ENCODE measurements around the gene APC. TPM values are rescaled to one million over a fixed set of nuclear protein-coding genes. Genes with fewer than 3 reads are reported as not detected.

Gene APC
- total and polyA plus RNA-seq, 2 of the 13 experiments (the other 11 are each of a cell fraction or from before 2014, with no cell fraction given) = 6.1 to 19.0 TPM

- TF ChIP-seq ZNF878 (CRISPR knock-in tag; IDR thresholded peaks at IDR 0.05) (0 out of 2 replicates have a peak, but pooled peaks have one; percentile 27), NCOA5 (CRISPR knock-in tag; IDR thresholded peaks at IDR 0.05) (no peak), ZNF747 (CRISPR knock-in tag; IDR thresholded peaks at IDR 0.05; ENCODE audit: borderline replicate concordance) (peak; percentile 64; the same call in 1 of the 2 replicates), JUND (CRISPR knock-in tag; IDR thresholded peaks at IDR 0.05) (no peak), SKIL (CRISPR knock-in tag; IDR thresholded peaks at IDR 0.05; ENCODE audit: borderline replicate concordance) (no peak), MIXL1 (CRISPR knock-in tag; IDR thresholded peaks at IDR 0.05) (0 out of 2 replicates have a peak, but pooled peaks have one; percentile 44), TRIM24 (CRISPR knock-in tag; IDR thresholded peaks at IDR 0.05) (no peak), HIC2 (CRISPR knock-in tag; IDR thresholded peaks at IDR 0.05; ENCODE audit: low read depth) (no peak), BORCS8-MEF2B (CRISPR knock-in tag; IDR thresholded peaks at IDR 0.05) (peak; percentile 11; the same call in 1 of the 2 replicates), AFF4 (CRISPR knock-in tag; IDR thresholded peaks at IDR 0.05) (no peak), SOX6 (IDR thresholded peaks at IDR 0.05) (no peak), SOX6 (CRISPR knock-in tag; IDR thresholded peaks at IDR 0.05) (0 out of 2 replicates have a peak, but pooled peaks have one; percentile 35), ZSCAN20 (CRISPR knock-in tag; IDR thresholded peaks at IDR 0.05; ENCODE audit: borderline replicate concordance) (peak; percentile 69; the same call in 1 of the 2 replicates), E2F1 (CRISPR knock-in tag; IDR thresholded peaks at IDR 0.05) (0 out of 2 replicates have a peak, but pooled peaks have one; percentile 23), CAMTA2 (CRISPR knock-in tag; IDR thresholded peaks at IDR 0.05; ENCODE audit: borderline replicate concordance) (no peak), UBTF (CRISPR knock-in tag; IDR thresholded peaks at IDR 0.05) (peak; percentile 98), ZNF451 (CRISPR knock-in tag; IDR thresholded peaks at IDR 0.05) (0 out of 2 replicates have a peak, but pooled peaks have one; percentile 64)
These were observed 30.2 kb upstream of the APC start (continued) for GRCh38 chr5:112707187-112708102.
